Middle frontal gyrus (tissue), 1 donor: Measurements from ENCODE around the gene SVEP1.

Source experiments
- DNase-seq: peaks from one replicate; pipeline ENCODE4 v3.0.0-alpha.2; 2015; ENCODE audit warnings: low spot score; ENCODE audit errors: extremely low spot score

The SVEP1 gene

GRCh38 chr9:110323818-110324217 lies 255.7 kb downstream of the SVEP1 start:
- DNase-seq: no peak

- no peak for DNase-seq
Observed at GRCh38 chr9:110320651-110321445, 258.7 kb downstream of the SVEP1 start.

- DNase-seq: no peak
Observed at GRCh38 chr9:110319781-110320492, 259.6 kb downstream of the SVEP1 start.

GRCh38 chr9:110317911-110318310 lies 261.6 kb downstream of the SVEP1 start:
- no peak for DNase-seq

GRCh38 chr9:110316261-110317075 lies 263.1 kb downstream of the SVEP1 start:
- DNase-seq: no peak
